ENCODE data around the gene MFAP5.

DNA sequence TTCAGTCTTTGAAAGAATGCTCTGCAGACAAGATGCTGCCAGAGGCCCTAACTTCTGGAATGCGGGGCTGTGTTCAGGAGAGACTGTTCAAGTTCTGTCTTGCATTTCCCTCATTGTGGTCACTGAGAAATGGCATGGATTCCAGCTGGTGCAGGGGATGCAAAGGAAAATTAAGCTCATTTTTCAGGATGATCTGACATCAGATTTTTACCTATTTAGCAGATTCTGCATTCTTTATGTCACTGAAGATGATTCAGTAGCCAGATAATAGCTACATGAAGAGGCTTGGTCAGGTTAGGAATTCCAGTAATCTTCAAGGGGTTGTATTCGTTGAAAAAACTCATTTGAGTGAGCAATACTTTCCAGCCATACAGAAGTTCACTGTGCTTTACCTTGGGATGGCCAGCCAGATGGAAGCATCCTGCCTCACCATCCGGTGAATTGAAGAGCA is 16.1 kb upstream of the MFAP5 start:
- TF ChIP-seq POLR2A (IDR thresholded peaks at IDR 0.05; ENCODE audit: low read depth, low read length) = no peak
- TF ChIP-seq, protein P1, sequence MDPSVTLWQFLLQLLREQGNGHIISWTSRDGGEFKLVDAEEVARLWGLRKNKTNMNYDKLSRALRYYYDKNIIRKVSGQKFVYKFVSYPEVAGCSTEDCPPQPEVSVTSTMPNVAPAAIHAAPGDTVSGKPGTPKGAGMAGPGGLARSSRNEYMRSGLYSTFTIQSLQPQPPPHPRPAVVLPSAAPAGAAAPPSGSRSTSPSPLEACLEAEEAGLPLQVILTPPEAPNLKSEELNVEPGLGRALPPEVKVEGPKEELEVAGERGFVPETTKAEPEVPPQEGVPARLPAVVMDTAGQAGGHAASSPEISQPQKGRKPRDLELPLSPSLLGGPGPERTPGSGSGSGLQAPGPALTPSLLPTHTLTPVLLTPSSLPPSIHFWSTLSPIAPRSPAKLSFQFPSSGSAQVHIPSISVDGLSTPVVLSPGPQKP (IDR thresholded peaks at IDR 0.05; ENCODE audit: low read depth, low read length) = no peak
- TF ChIP-seq, protein P2, sequence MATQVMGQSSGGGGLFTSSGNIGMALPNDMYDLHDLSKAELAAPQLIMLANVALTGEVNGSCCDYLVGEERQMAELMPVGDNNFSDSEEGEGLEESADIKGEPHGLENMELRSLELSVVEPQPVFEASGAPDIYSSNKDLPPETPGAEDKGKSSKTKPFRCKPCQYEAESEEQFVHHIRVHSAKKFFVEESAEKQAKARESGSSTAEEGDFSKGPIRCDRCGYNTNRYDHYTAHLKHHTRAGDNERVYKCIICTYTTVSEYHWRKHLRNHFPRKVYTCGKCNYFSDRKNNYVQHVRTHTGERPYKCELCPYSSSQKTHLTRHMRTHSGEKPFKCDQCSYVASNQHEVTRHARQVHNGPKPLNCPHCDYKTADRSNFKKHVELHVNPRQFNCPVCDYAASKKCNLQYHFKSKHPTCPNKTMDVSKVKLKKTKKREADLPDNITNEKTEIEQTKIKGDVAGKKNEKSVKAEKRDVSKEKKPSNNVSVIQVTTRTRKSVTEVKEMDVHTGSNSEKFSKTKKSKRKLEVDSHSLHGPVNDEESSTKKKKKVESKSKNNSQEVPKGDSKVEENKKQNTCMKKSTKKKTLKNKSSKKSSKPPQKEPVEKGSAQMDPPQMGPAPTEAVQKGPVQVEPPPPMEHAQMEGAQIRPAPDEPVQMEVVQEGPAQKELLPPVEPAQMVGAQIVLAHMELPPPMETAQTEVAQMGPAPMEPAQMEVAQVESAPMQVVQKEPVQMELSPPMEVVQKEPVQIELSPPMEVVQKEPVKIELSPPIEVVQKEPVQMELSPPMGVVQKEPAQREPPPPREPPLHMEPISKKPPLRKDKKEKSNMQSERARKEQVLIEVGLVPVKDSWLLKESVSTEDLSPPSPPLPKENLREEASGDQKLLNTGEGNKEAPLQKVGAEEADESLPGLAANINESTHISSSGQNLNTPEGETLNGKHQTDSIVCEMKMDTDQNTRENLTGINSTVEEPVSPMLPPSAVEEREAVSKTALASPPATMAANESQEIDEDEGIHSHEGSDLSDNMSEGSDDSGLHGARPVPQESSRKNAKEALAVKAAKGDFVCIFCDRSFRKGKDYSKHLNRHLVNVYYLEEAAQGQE (IDR thresholded peaks at IDR 0.05; ENCODE audit: low read depth, low read length) = no peak
- no peak for TF ChIP-seq SRF (IDR thresholded peaks at IDR 0.05; ENCODE audit: low read depth in 2 of 2, low read length in 2 of 2)
- TF ChIP-seq HDAC2 (IDR thresholded peaks at IDR 0.05) = no peak
- no peak for TF ChIP-seq MTA2 (IDR thresholded peaks at IDR 0.05; ENCODE audit: low read depth)
- TF ChIP-seq, protein P3, sequence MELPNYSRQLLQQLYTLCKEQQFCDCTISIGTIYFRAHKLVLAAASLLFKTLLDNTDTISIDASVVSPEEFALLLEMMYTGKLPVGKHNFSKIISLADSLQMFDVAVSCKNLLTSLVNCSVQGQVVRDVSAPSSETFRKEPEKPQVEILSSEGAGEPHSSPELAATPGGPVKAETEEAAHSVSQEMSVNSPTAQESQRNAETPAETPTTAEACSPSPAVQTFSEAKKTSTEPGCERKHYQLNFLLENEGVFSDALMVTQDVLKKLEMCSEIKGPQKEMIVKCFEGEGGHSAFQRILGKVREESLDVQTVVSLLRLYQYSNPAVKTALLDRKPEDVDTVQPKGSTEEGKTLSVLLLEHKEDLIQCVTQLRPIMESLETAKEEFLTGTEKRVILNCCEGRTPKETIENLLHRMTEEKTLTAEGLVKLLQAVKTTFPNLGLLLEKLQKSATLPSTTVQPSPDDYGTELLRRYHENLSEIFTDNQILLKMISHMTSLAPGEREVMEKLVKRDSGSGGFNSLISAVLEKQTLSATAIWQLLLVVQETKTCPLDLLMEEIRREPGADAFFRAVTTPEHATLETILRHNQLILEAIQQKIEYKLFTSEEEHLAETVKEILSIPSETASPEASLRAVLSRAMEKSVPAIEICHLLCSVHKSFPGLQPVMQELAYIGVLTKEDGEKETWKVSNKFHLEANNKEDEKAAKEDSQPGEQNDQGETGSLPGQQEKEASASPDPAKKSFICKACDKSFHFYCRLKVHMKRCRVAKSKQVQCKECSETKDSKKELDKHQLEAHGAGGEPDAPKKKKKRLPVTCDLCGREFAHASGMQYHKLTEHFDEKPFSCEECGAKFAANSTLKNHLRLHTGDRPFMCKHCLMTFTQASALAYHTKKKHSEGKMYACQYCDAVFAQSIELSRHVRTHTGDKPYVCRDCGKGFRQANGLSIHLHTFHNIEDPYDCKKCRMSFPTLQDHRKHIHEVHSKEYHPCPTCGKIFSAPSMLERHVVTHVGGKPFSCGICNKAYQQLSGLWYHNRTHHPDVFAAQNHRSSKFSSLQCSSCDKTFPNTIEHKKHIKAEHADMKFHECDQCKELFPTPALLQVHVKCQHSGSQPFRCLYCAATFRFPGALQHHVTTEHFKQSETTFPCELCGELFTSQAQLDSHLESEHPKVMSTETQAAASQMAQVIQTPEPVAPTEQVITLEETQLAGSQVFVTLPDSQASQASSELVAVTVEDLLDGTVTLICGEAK (IDR thresholded peaks at IDR 0.05; ENCODE audit: borderline replicate concordance) = no peak
- no peak for TF ChIP-seq NFYB (IDR thresholded peaks at IDR 0.05; ENCODE audit: insufficient read depth, low read depth, low read length)
- no peak for TF ChIP-seq RAD21 (IDR thresholded peaks at IDR 0.05; ENCODE audit: insufficient read depth, low read depth, low read length)
- no peak for TF ChIP-seq POLR2AphosphoS5 (IDR thresholded peaks at IDR 0.05; ENCODE audit: low read length)
- TF ChIP-seq EGR1 (IDR thresholded peaks at IDR 0.05; ENCODE audit: borderline replicate concordance in 1 of 2, low read depth in 2 of 2, low read length in 2 of 2) = no peak
- no peak for TF ChIP-seq EP300 (IDR thresholded peaks at IDR 0.05; ENCODE audit: borderline replicate concordance in 1 of 2, control insufficient read depth in 1 of 2, low read depth in 2 of 2, low read length in 2 of 2)
